Measurements from ENCODE around the gene DVL3.

Gene DVL3

GRCh38 chr3:184176377-184177330 lies 21.5 kb downstream of the DVL3 start:
- peak; percentile 83 for DNase-seq (ENCODE audit: low read depth)

- no peak for DNase-seq (ENCODE audit: low read depth)
Observed at GRCh38 chr3:184177331-184177731, 22.2 kb downstream of the DVL3 start.

- DNase-seq (ENCODE audit: low read depth): no peak
Observed at GRCh38 chr3:184177767-184178306, 22.7 kb downstream of the DVL3 start.

GRCh38 chr3:184178521-184179138 lies 23.5 kb downstream of the DVL3 start:
- no peak for DNase-seq (ENCODE audit: low read depth)

GRCh38 chr3:184180165-184180564 lies 25.0 kb downstream of the DVL3 start:
- no peak for DNase-seq (ENCODE audit: low read depth)

- DNase-seq (ENCODE audit: low read depth): no peak
Observed at GRCh38 chr3:184181596-184181995, 26.4 kb downstream of the DVL3 start.

- DNase-seq (ENCODE audit: low read depth): no peak
Observed at GRCh38 chr3:184183679-184184078, 28.5 kb downstream of the DVL3 start.

GRCh38 chr3:184184546-184185230 lies 29.5 kb downstream of the DVL3 start:
- no peak for DNase-seq (ENCODE audit: low read depth)

GRCh38 chr3:184185461-184186183 lies 30.4 kb downstream of the DVL3 start:
- peak; percentile 94 for DNase-seq (ENCODE audit: low read depth)

GRCh38 chr3:184186184-184186901 lies 31.2 kb downstream of the DVL3 start, which contains the start of gene ABCF3:
Gene ABCF3, plus strand, starts transcription at chr3:184186199. Its CDS starts 9 bp downstream, at chr3:184186208.
- no peak for DNase-seq (ENCODE audit: low read depth)

GRCh38 chr3:184186902-184187207 lies 31.7 kb downstream of the DVL3 start:
- no peak for DNase-seq (ENCODE audit: low read depth)

- DNase-seq (ENCODE audit: low read depth): no peak
Observed at GRCh38 chr3:184188080-184188479, 32.9 kb downstream of the DVL3 start.

- DNase-seq (ENCODE audit: low read depth): no peak
Observed at GRCh38 chr3:184189421-184189820, 34.2 kb downstream of the DVL3 start.

- no peak for DNase-seq (ENCODE audit: low read depth)
Observed at GRCh38 chr3:184192889-184193288, 37.7 kb downstream of the DVL3 start.

GRCh38 chr3:184193991-184194539 lies 38.9 kb downstream of the DVL3 start:
- no peak for DNase-seq (ENCODE audit: low read depth)

- no peak for DNase-seq (ENCODE audit: low read depth)
Observed at GRCh38 chr3:184196536-184196935, 41.4 kb downstream of the DVL3 start.

GRCh38 chr3:184198509-184198908 lies 43.3 kb downstream of the DVL3 start:
- DNase-seq (ENCODE audit: low read depth): no peak

GRCh38 chr3:184200825-184201224 lies 45.6 kb downstream of the DVL3 start:
- no peak for DNase-seq (ENCODE audit: low read depth)

GRCh38 chr3:184203526-184203925 lies 48.3 kb downstream of the DVL3 start:
- no peak for DNase-seq (ENCODE audit: low read depth)

GRCh38 chr3:184209146-184209923 lies 54.2 kb downstream of the DVL3 start:
- DNase-seq (ENCODE audit: low read depth): no peak

Measured in HS-27A (cell line).